ENCODE results near the gene POLR1E. TPM values are rescaled to one million over a fixed set of nuclear protein-coding genes. Genes with fewer than 3 reads are reported as not detected.

Gene POLR1E
- total RNA-seq, 1 donor from 2014 or later = 26.1 TPM

DNA sequence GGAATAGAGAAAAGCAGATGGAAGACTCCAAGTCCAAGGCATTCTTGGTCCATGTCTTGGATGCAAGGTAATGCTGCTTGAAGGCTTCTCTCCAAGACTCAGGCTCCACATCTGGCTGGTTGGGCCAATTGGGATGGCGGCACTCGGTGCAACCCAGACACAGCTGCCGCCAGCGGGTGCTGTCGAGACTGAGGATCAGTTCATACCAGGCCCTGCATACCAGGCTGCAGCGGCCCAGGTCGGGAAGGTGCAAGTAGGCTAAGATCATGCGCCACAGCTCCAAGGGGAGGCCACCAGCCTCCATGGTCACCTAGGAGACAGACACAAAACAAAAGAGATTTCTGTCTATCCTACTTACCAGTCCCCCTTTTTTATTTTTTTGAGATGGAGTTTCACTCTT, 55.7 kb downstream of the POLR1E start:
- H3K4me3 Mint-ChIP-seq = no peak overlapping the region
- H3K27me3 Mint-ChIP-seq (ENCODE audit: low read depth) = no peaks in the 10 kb centered on the region
- H3K27ac Mint-ChIP-seq = no peak overlapping the region
- no peak for DNase-seq (ENCODE audit: low spot score in 2 of 2, unreplicated experiment in 2 of 2)
- TF ChIP-seq, protein P1, sequence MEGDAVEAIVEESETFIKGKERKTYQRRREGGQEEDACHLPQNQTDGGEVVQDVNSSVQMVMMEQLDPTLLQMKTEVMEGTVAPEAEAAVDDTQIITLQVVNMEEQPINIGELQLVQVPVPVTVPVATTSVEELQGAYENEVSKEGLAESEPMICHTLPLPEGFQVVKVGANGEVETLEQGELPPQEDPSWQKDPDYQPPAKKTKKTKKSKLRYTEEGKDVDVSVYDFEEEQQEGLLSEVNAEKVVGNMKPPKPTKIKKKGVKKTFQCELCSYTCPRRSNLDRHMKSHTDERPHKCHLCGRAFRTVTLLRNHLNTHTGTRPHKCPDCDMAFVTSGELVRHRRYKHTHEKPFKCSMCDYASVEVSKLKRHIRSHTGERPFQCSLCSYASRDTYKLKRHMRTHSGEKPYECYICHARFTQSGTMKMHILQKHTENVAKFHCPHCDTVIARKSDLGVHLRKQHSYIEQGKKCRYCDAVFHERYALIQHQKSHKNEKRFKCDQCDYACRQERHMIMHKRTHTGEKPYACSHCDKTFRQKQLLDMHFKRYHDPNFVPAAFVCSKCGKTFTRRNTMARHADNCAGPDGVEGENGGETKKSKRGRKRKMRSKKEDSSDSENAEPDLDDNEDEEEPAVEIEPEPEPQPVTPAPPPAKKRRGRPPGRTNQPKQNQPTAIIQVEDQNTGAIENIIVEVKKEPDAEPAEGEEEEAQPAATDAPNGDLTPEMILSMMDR (IDR thresholded peaks at IDR 0.05; ENCODE audit: unreplicated experiment) = no peak
- peaks cover 3% of the 10 kb centered on the region for H3K9me3 Mint-ChIP-seq
- peaks cover 24% of the 10 kb centered on the region for H3K36me3 Mint-ChIP-seq
- no peaks in the 10 kb centered on the region for H3K4me1 Mint-ChIP-seq

DNA sequence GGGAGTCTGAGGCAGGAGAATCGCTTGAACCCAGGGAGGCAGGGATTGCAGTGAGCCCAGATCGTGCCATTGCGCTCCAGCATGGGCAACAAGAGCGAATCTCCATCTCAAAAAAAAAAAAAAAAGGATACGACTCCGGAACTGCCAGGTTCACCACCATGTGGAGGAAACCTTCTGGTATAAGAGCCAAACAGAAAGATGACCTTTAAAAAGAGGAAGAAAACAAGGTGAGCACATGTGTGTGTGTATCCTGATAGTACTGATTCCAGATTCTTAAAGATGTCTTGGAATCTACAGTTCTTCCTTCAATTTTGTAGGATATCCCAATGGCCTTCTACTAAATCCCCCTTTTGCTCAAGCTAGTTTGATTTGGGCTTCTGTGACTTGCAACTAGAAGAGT, 56.7 kb downstream of the POLR1E start:
- Mint-ChIP-seq H3K9me3 (peaks cover 3% of the 10 kb centered on the region), H3K27me3 (ENCODE audit: low read depth) (no peaks in the 10 kb centered on the region), H3K4me3 (no peak overlapping the region), H3K27ac (no peak overlapping the region), H3K36me3 (peaks cover 25% of the 10 kb centered on the region), H3K4me1 (no peaks in the 10 kb centered on the region)
- DNase-seq (ENCODE audit: low spot score in 2 of 2, unreplicated experiment in 2 of 2) = no peak
- TF ChIP-seq, protein P1 (IDR thresholded peaks at IDR 0.05; ENCODE audit: unreplicated experiment) = no peak

DNA sequence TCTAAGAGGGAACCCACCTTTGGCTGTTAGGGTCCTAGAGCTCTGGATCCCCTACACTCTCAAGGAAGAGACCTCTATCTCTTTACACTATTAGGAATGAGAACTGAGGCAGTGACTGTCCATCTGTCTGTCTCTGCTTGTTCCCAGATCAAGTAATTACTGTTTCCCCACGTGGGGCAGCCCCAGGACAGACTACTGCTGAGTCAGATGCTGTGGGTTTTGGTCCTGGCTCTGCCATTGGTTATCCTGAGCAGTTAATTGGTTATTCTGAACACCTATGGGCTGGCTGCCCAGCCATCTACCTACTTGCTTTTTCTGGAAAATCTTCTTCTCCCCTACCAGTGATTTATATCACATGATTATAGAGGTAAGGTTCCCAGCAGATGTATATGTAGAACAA, 57.1 kb downstream of the POLR1E start:
- Mint-ChIP-seq H3K36me3 (peaks cover 25% of the 10 kb centered on the region), H3K4me1 (no peaks in the 10 kb centered on the region)
- TF ChIP-seq, protein P1 (IDR thresholded peaks at IDR 0.05; ENCODE audit: unreplicated experiment) = no peak

DNA sequence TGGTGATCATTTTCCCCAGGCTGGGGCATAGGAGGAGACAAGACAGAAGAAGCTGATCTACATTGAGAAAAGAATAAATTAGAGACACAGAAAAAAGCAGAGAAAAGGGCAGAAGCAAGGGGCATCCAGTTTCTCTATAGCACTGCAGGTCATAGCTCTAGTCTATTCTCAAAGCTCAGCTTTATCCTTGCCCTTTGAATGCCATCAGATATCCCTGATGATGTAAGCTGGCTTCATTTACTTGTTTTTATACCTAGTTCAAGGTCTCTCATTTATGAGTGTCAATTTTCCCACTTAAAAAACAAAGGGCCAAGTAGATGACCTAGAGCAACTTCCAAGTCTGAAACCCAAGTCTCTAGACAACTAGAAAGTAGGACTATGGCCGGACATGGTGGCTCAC, 57.7 kb downstream of the POLR1E start:
- no peak for DNase-seq (ENCODE audit: low spot score in 2 of 2, unreplicated experiment in 2 of 2)
- Mint-ChIP-seq H3K4me3 (no peak overlapping the region), H3K36me3 (peaks cover 22% of the 10 kb centered on the region), H3K27me3 (ENCODE audit: low read depth) (no peaks in the 10 kb centered on the region), H3K27ac (no peak overlapping the region), H3K4me1 (no peaks in the 10 kb centered on the region), H3K9me3 (peaks cover 3% of the 10 kb centered on the region)
- TF ChIP-seq, protein P1 (IDR thresholded peaks at IDR 0.05; ENCODE audit: unreplicated experiment) = no peak

More for the DNA sequence above, 57.1 kb downstream of the POLR1E start:
- peaks cover 3% of the 10 kb centered on the region for H3K9me3 Mint-ChIP-seq
- H3K4me3 Mint-ChIP-seq = no peak overlapping the region
- DNase-seq (ENCODE audit: low spot score in 2 of 2, unreplicated experiment in 2 of 2) = no peak
- no peaks in the 10 kb centered on the region for H3K27me3 Mint-ChIP-seq (ENCODE audit: low read depth)
- no peak overlapping the region for H3K27ac Mint-ChIP-seq

DNA sequence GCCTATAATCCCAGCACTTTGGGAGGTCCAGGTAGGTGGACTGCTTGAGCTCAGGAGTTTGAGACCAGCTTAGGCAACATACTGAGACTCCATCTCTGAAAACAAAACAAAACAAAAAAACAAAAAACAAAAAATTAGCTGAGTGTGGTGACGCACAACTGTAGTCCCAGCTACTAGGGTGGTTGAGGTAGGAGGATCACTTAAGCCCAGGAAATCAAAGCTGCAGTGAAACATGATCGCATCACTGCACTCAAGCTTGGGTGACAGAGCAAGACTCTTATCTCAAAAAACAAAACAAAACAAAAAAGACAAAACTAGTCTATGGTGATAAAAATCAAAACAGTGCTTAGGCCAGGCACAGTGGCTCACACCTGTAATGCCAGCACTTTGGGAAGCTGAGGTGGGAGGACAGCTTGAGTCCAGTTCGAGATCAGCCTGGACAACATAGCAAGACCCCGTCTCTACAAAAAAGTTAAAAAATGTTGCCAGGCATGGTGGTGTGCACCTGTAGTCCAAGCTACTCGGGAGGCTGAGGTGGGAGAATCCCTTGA, 61.7 kb downstream of the POLR1E start:
- H3K27ac Mint-ChIP-seq = no peak overlapping the region
- TF ChIP-seq, protein P1 (IDR thresholded peaks at IDR 0.05; ENCODE audit: unreplicated experiment) = no peak
- H3K27me3 Mint-ChIP-seq (ENCODE audit: low read depth) = no peaks in the 10 kb centered on the region
- H3K36me3 Mint-ChIP-seq = peaks cover 8% of the 10 kb centered on the region
- H3K4me1 Mint-ChIP-seq = no peaks in the 10 kb centered on the region
- peaks cover 3% of the 10 kb centered on the region for H3K9me3 Mint-ChIP-seq
- H3K4me3 Mint-ChIP-seq = no peak overlapping the region
- DNase-seq (ENCODE audit: low spot score in 2 of 2, unreplicated experiment in 2 of 2) = no peak

DNA sequence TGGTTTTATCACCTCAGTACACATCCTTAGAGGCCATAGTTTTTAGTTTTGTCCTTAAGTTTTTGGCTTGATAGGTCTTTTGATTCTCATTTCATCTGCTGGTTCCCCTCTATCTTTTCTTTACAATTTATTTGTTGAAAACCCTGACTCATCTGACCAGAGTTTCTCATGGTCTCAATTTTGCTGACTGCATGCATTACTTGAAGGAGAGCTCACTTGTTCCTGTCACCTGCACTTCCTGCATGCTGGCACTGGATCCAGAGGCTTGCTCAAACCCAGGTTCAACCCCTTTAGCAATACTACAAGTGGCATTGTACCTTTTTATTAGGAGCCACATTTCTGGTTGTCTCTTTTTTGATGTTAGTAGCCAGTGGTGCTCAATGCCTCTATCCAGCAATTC, 63.8 kb downstream of the POLR1E start:
- Mint-ChIP-seq H3K27me3 (ENCODE audit: low read depth) (no peaks in the 10 kb centered on the region), H3K4me1 (no peaks in the 10 kb centered on the region), H3K36me3 (peaks cover 6% of the 10 kb centered on the region), H3K4me3 (no peak overlapping the region), H3K27ac (no peak overlapping the region), H3K9me3 (peaks cover 3% of the 10 kb centered on the region)
- TF ChIP-seq, protein P1 (IDR thresholded peaks at IDR 0.05; ENCODE audit: unreplicated experiment) = no peak
- no peak for DNase-seq (ENCODE audit: low spot score in 2 of 2, unreplicated experiment in 2 of 2)
